GM21515 (cell line): Measurements from ENCODE around the gene HIRA.

ENCODE experiments used
- ATAC-seq: cut with Tn5 transposase; IDR thresholded peaks from one replicate; pipeline ENCODE4 v1.9.1; 2021; ENCODE audit not compliant: unreplicated experiment

The HIRA gene

GRCh38 chr22:19358195-19358594 lies 73.3 kb downstream of the HIRA start:
- ATAC-seq: no peak

- no peak for ATAC-seq
Measured at GRCh38 chr22:19357270-19358105, 74.0 kb downstream of the HIRA start.

GRCh38 chr22:19356708-19357269 lies 74.7 kb downstream of the HIRA start:
- ATAC-seq: no peak

- ATAC-seq: no peak
Measured at GRCh38 chr22:19355413-19356157, 75.9 kb downstream of the HIRA start.

- no peak for ATAC-seq
Measured at GRCh38 chr22:19354201-19354600, 77.3 kb downstream of the HIRA start.

- no peak for ATAC-seq
Measured at GRCh38 chr22:19353363-19354131, 78.0 kb downstream of the HIRA start.

- ATAC-seq: no peak
Measured at GRCh38 chr22:19352766-19353165, 78.8 kb downstream of the HIRA start.

- no peak for ATAC-seq
Measured at GRCh38 chr22:19352217-19352616, 79.3 kb downstream of the HIRA start.

GRCh38 chr22:19351604-19352003 lies 79.9 kb downstream of the HIRA start:
- ATAC-seq: no peak

GRCh38 chr22:19350947-19351346 lies 80.6 kb downstream of the HIRA start:
- no peak for ATAC-seq

GRCh38 chr22:19350476-19350859 lies 81.1 kb downstream of the HIRA start:
- no peak for ATAC-seq

GRCh38 chr22:19349778-19350475 lies 81.6 kb downstream of the HIRA start:
- no peak for ATAC-seq

GRCh38 chr22:19346677-19347265 lies 84.8 kb downstream of the HIRA start:
- no peak for ATAC-seq

- ATAC-seq: no peak
Measured at GRCh38 chr22:19344420-19344819, 87.1 kb downstream of the HIRA start.

- no peak for ATAC-seq
Measured at GRCh38 chr22:19343470-19343869, 88.1 kb downstream of the HIRA start.

GRCh38 chr22:19341500-19341899 lies 90.0 kb downstream of the HIRA start:
- ATAC-seq: no peak

GRCh38 chr22:19337137-19337536 lies 94.4 kb downstream of the HIRA start:
- ATAC-seq: no peak

GRCh38 chr22:19336133-19337075 lies 95.1 kb downstream of the HIRA start:
- no peak for ATAC-seq

- no peak for ATAC-seq
Measured at GRCh38 chr22:19331975-19332374, 99.6 kb downstream of the HIRA start.
